ENCODE data around the gene MCC.

MCC gene

DNA sequence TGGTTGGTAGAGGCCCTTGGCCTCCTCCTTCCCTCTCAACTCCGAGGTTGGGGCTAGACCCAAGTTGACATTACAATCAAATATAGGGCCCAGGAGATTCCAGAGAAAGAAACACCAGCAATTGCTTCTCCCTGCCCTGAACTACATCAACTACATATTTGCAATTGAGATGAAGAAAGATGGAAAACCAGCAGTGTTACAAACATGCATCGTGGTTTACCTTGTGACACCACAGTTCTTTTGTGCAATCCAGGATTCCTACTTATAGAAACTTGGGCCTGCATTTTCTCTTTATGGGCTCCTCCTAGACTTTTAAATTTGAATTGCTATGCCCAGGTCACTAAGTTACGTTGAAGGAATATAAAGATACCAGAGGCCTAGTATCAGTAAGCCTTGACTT lies 384.9 kb downstream of the MCC start:
- Histone ChIP-seq H3K9ac (ENCODE audit: low read length) (no peak overlapping the region), H3K9me3 (ENCODE audit: insufficient read depth, low read length) (no peaks in the 10 kb centered on the region), H3K27me3 (ENCODE audit: low read length) (no peaks in the 10 kb centered on the region), H3F3A (ENCODE audit: insufficient read depth) (no peaks in the 10 kb centered on the region), H3K9me2 (replicated peaks; ENCODE audit: insufficient read depth, low read length) (no peaks in the 10 kb centered on the region), H3K4me3 (ENCODE audit: insufficient read depth, low read length, poor library complexity, severe bottlenecking) (no peak overlapping the region), H4K20me1 (ENCODE audit: low read depth, low read length) (no peaks in the 10 kb centered on the region), H2AFZ (ENCODE audit: low read depth, low read length, severe bottlenecking) (no peak overlapping the region), H3K27ac (ENCODE audit: low read depth, low read length) (no peak overlapping the region), H3K79me2 (ENCODE audit: insufficient read depth, low read length) (no peaks in the 10 kb centered on the region), H3K36me3 (ENCODE audit: low read length) (no peaks in the 10 kb centered on the region), H3K4me2 (ENCODE audit: low read depth, low read length, poor library complexity, severe bottlenecking) (no peak overlapping the region)
- TF ChIP-seq, protein P1, sequence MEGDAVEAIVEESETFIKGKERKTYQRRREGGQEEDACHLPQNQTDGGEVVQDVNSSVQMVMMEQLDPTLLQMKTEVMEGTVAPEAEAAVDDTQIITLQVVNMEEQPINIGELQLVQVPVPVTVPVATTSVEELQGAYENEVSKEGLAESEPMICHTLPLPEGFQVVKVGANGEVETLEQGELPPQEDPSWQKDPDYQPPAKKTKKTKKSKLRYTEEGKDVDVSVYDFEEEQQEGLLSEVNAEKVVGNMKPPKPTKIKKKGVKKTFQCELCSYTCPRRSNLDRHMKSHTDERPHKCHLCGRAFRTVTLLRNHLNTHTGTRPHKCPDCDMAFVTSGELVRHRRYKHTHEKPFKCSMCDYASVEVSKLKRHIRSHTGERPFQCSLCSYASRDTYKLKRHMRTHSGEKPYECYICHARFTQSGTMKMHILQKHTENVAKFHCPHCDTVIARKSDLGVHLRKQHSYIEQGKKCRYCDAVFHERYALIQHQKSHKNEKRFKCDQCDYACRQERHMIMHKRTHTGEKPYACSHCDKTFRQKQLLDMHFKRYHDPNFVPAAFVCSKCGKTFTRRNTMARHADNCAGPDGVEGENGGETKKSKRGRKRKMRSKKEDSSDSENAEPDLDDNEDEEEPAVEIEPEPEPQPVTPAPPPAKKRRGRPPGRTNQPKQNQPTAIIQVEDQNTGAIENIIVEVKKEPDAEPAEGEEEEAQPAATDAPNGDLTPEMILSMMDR (IDR thresholded peaks at IDR 0.05; ENCODE audit: insufficient read depth, low read length, poor library complexity, severe bottlenecking): no peak
- no peak for TF ChIP-seq EZH2phosphoT487 (conservative IDR thresholded peaks at IDR 0.05; ENCODE audit: low read length)

DNA sequence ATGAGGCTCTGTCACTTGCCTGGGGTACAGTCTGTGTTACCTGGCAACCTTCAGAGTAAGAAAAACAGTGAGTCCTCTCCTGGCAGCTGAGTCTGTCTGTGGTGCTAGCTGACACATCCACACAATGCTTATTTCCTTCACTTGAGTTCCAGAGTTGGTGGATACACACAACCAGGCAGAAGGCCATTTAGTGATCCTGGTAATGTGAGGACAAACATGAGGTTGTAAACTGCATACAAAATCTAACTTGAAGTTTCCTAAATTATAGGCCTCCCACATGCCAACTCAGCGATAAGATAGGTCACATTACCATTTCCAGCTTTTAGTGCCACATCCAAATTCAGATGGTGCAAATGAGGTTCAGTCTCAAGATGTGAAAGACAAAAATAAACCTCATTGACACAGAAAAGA lies 386.1 kb downstream of the MCC start:
- no peak overlapping the region for H2AFZ ChIP-seq (ENCODE audit: low read depth, low read length, severe bottlenecking)
- no peaks in the 10 kb centered on the region for H4K20me1 ChIP-seq (ENCODE audit: low read depth, low read length)
- TF ChIP-seq EZH2phosphoT487 (conservative IDR thresholded peaks at IDR 0.05; ENCODE audit: low read length): no peak
- TF ChIP-seq, protein P1 (IDR thresholded peaks at IDR 0.05; ENCODE audit: insufficient read depth, low read length, poor library complexity, severe bottlenecking): no peak
- no peak overlapping the region for H3K4me2 ChIP-seq (ENCODE audit: low read depth, low read length, poor library complexity, severe bottlenecking)
- no peaks in the 10 kb centered on the region for H3K27me3 ChIP-seq (ENCODE audit: low read length)
- no peaks in the 10 kb centered on the region for H3F3A ChIP-seq (ENCODE audit: insufficient read depth)
- no peak overlapping the region for H3K9ac ChIP-seq (ENCODE audit: low read length)
- no peaks in the 10 kb centered on the region for H3K9me3 ChIP-seq (ENCODE audit: insufficient read depth, low read length)
- no peaks in the 10 kb centered on the region for H3K9me2 ChIP-seq (replicated peaks; ENCODE audit: insufficient read depth, low read length)
- H3K4me3 ChIP-seq (ENCODE audit: insufficient read depth, low read length, poor library complexity, severe bottlenecking): no peak overlapping the region
- no peaks in the 10 kb centered on the region for H3K79me2 ChIP-seq (ENCODE audit: insufficient read depth, low read length)
- H3K27ac ChIP-seq (ENCODE audit: low read depth, low read length): no peak overlapping the region
- no peaks in the 10 kb centered on the region for H3K36me3 ChIP-seq (ENCODE audit: low read length)

DNA sequence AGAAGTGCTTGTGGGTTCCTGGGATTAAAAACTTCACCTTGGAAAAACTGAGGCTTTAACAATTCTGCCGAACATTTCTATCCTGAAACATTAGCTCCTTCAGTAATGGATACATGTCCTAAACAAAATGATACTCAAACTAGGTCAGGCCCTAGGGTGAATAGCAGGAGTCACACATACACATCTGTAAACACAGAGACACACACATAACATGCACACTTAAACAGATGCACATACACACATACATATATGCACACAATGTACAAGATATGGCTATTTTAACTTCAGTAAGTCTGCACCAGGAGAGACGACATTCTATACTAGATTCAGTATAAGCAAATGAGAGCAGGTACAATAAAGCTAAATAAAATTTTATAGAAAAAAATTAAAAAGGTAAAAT lies 387.3 kb downstream of the MCC start:
- no peaks in the 10 kb centered on the region for H4K20me1 ChIP-seq (ENCODE audit: low read depth, low read length)
- no peak overlapping the region for H2AFZ ChIP-seq (ENCODE audit: low read depth, low read length, severe bottlenecking)
- no peaks in the 10 kb centered on the region for H3K9me3 ChIP-seq (ENCODE audit: insufficient read depth, low read length)
- no peak overlapping the region for H3K27ac ChIP-seq (ENCODE audit: low read depth, low read length)
- H3F3A ChIP-seq (ENCODE audit: insufficient read depth): no peaks in the 10 kb centered on the region
- H3K9ac ChIP-seq (ENCODE audit: low read length): no peak overlapping the region
- H3K36me3 ChIP-seq (ENCODE audit: low read length): no peaks in the 10 kb centered on the region
- no peak overlapping the region for H3K4me2 ChIP-seq (ENCODE audit: low read depth, low read length, poor library complexity, severe bottlenecking)
- H3K27me3 ChIP-seq (ENCODE audit: low read length): no peaks in the 10 kb centered on the region
- H3K4me3 ChIP-seq (ENCODE audit: insufficient read depth, low read length, poor library complexity, severe bottlenecking): no peak overlapping the region
- TF ChIP-seq, protein P1 (IDR thresholded peaks at IDR 0.05; ENCODE audit: insufficient read depth, low read length, poor library complexity, severe bottlenecking): no peak
- no peak for TF ChIP-seq EZH2phosphoT487 (conservative IDR thresholded peaks at IDR 0.05; ENCODE audit: low read length)
- H3K9me2 ChIP-seq (replicated peaks; ENCODE audit: insufficient read depth, low read length): no peaks in the 10 kb centered on the region
- H3K79me2 ChIP-seq (ENCODE audit: insufficient read depth, low read length): no peaks in the 10 kb centered on the region
